ENCODE data around the gene C2CD5. TPM values are rescaled to one million over a fixed set of nuclear protein-coding genes. Genes with fewer than 3 reads are reported as not detected.

C2CD5 gene
- total RNA-seq, 1 experiment from 2014 or later, result 22.9 TPM

DNA sequence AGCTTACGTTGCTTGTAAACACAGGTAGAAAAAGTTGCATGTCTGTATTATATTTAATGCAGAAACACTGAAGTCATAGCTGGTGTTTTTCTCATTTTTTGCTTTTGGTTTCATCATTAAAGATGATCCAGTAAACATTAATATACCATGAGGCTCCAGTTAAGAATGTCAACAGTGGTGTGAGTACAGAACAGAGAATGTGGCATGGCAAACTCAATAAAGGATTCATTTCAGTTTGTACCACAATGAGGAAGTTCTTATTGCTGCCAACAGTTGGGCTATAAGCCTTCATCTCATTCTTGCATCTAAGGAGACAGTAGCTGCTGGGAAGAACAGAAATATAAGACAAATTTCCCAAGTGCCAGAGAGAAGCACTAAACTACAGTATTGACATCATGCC is 137.7 kb downstream of the C2CD5 start (continued):
- TF ChIP-seq, protein P1, sequence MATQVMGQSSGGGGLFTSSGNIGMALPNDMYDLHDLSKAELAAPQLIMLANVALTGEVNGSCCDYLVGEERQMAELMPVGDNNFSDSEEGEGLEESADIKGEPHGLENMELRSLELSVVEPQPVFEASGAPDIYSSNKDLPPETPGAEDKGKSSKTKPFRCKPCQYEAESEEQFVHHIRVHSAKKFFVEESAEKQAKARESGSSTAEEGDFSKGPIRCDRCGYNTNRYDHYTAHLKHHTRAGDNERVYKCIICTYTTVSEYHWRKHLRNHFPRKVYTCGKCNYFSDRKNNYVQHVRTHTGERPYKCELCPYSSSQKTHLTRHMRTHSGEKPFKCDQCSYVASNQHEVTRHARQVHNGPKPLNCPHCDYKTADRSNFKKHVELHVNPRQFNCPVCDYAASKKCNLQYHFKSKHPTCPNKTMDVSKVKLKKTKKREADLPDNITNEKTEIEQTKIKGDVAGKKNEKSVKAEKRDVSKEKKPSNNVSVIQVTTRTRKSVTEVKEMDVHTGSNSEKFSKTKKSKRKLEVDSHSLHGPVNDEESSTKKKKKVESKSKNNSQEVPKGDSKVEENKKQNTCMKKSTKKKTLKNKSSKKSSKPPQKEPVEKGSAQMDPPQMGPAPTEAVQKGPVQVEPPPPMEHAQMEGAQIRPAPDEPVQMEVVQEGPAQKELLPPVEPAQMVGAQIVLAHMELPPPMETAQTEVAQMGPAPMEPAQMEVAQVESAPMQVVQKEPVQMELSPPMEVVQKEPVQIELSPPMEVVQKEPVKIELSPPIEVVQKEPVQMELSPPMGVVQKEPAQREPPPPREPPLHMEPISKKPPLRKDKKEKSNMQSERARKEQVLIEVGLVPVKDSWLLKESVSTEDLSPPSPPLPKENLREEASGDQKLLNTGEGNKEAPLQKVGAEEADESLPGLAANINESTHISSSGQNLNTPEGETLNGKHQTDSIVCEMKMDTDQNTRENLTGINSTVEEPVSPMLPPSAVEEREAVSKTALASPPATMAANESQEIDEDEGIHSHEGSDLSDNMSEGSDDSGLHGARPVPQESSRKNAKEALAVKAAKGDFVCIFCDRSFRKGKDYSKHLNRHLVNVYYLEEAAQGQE (IDR thresholded peaks at IDR 0.05; ENCODE audit: low read depth), result no peak
- TF ChIP-seq, protein P2, sequence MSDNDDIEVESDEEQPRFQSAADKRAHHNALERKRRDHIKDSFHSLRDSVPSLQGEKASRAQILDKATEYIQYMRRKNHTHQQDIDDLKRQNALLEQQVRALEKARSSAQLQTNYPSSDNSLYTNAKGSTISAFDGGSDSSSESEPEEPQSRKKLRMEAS (IDR thresholded peaks at IDR 0.05), result no peak
- TF ChIP-seq SIN3A (IDR thresholded peaks at IDR 0.05; ENCODE audit: low read depth) (no peak), CBX3 (IDR thresholded peaks at IDR 0.05; ENCODE audit: low read depth) (no peak), EZH2 (IDR thresholded peaks at IDR 0.05) (no peak), ZNF274 (IDR thresholded peaks at IDR 0.05; ENCODE audit: low read depth, low read length) (no peak), EZH2phosphoT487 (IDR thresholded peaks at IDR 0.05; ENCODE audit: borderline replicate concordance) (no peak)
- TF ChIP-seq, protein P3, sequence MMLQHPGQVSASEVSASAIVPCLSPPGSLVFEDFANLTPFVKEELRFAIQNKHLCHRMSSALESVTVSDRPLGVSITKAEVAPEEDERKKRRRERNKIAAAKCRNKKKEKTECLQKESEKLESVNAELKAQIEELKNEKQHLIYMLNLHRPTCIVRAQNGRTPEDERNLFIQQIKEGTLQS (IDR thresholded peaks at IDR 0.05), result no peak

DNA sequence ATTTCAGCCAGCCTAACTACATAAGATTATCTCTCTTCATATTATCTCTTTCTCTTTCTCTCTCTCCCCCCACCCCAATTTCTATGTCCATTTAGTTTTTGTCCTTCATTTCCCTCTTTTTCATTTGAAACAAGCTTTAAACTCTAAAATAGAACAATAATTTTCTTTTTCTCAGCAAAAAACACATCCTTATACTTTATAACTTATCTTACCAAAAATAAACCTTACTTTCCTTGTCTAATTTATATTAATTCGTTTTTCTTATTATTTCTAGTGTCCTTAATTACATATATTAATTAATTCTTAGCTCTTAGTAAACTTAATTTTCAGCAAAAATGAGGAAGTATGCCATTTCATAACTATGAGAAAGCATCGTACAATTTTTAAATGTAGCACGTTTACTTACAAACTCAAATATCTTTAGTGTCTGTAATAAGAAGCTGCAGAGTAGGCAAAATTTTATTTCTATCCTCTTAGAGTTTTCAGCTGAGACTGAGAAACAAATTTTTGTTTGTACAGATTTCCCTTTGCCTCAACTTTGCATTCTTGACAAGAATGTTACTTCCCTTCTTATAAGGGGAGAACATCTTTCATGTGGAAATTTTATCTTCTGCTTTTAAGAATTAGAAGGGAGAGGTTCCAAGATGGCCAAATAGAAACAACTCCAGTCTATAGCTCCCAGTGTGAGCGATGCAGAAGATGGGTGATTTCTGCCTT is 144.7 kb downstream of the C2CD5 start:
- ChIA-PET CTCF (no interaction called here), RAD21 (ENCODE audit: low non-redundant PET in 1 of 2, low total read pairs in 2 of 2, uncharacterized antibody in 2 of 2, unreplicated experiment in 2 of 2) (no interaction called here), POLR2A (no interaction called here)
- no peak overlapping the region for H2AFZ ChIP-seq (ENCODE audit: low read depth, low read length, poor library complexity, severe bottlenecking)
- H3K27me3 ChIP-seq (ENCODE audit: insufficient read depth, low read length), result no peaks in the 10 kb centered on the region
- no peak for ATAC-seq
- no TSS peak for BruUV-seq (replicated peaks)
- no peak overlapping the region for H3K4me3 ChIP-seq (replicated peaks in 1 of 2; ENCODE audit: low read depth in 1 of 2, low read length in 2 of 2)
- no peak overlapping the region for H3K9ac ChIP-seq (ENCODE audit: low read length)
- H4K20me1 ChIP-seq (ENCODE audit: insufficient read depth), result no peaks in the 10 kb centered on the region
- H3K36me3 ChIP-seq (ENCODE audit: control insufficient read depth in 1 of 2, insufficient read depth in 2 of 2, low read length in 2 of 2), result no peaks in the 10 kb centered on the region
- H3K79me2 ChIP-seq (ENCODE audit: insufficient read depth, low read length), result no peaks in the 10 kb centered on the region
- no peaks in the 10 kb centered on the region for H3K9me2 ChIP-seq (ENCODE audit: insufficient read depth)
- no peaks in the 10 kb centered on the region for H3K4me1 ChIP-seq (ENCODE audit: control insufficient read depth in 1 of 2, insufficient read depth in 2 of 2, low read length in 2 of 2)
- DNase-seq (ENCODE audit: low read depth, low spot score), result no peak
- H3K27ac ChIP-seq (ENCODE audit: low read depth, low read length), result no peak overlapping the region
- no peak overlapping the region for H3K4me2 ChIP-seq (ENCODE audit: low read length)
- H3K9me3 ChIP-seq (ENCODE audit: control insufficient read depth in 1 of 2, insufficient read depth in 1 of 2, low read depth in 1 of 2, low read length in 2 of 2), result no peaks in the 10 kb centered on the region
- intact Hi-C loops (cut with micrococcal nuclease), result no loop called here
- TF ChIP-seq, protein P2 (IDR thresholded peaks at IDR 0.05), result no peak
- TF ChIP-seq CEBPB (IDR thresholded peaks at IDR 0.05; ENCODE audit: low read depth), result no peak
- no peak for TF ChIP-seq POLR2A (IDR thresholded peaks at IDR 0.05; ENCODE audit: borderline replicate concordance, extremely low read depth, insufficient read depth, insufficient read length)
- TF ChIP-seq, protein P4, sequence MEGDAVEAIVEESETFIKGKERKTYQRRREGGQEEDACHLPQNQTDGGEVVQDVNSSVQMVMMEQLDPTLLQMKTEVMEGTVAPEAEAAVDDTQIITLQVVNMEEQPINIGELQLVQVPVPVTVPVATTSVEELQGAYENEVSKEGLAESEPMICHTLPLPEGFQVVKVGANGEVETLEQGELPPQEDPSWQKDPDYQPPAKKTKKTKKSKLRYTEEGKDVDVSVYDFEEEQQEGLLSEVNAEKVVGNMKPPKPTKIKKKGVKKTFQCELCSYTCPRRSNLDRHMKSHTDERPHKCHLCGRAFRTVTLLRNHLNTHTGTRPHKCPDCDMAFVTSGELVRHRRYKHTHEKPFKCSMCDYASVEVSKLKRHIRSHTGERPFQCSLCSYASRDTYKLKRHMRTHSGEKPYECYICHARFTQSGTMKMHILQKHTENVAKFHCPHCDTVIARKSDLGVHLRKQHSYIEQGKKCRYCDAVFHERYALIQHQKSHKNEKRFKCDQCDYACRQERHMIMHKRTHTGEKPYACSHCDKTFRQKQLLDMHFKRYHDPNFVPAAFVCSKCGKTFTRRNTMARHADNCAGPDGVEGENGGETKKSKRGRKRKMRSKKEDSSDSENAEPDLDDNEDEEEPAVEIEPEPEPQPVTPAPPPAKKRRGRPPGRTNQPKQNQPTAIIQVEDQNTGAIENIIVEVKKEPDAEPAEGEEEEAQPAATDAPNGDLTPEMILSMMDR (IDR thresholded peaks at IDR 0.05 in 2 of 3, conservative IDR thresholded peaks at IDR 0.05 in 1 of 3; ENCODE audit: borderline replicate concordance in 1 of 3, insufficient read depth in 1 of 3, low read depth in 2 of 3, low read length in 2 of 3), result no peak
- TF ChIP-seq, protein P1 (IDR thresholded peaks at IDR 0.05; ENCODE audit: low read depth), result no peak
- TF ChIP-seq JUND (IDR thresholded peaks at IDR 0.05), result no peak
